Measurements from ENCODE around the gene MEOX1. TPM values are rescaled to one million over a fixed set of nuclear protein-coding genes. Genes with fewer than 3 reads are reported as not detected.

The MEOX1 gene
- total and polyA plus RNA-seq, 2 of the 8 experiments (the other 6 are each of a cell fraction or from before 2014, with no cell fraction given): not detected

DNA sequence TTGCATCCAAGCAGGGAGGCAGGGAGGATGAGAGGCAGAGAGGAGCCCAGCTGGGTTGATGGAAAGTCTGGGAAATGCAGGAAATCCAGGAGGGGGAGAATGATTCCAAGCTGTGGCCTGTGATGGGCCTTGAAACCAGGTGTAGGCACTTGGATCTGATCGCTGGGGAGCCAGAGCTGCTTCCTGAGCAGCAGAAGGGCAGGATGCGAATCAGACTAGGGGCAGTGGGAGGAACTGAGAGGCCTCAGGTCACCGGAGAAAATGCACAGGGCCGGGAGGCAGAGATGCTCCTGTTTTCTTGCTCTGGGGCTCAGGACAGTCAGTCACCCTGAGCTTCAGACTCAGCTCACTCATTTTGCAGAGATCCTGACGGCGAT lies 29.6 kb upstream of the MEOX1 start:
- Histone ChIP-seq H4K5ac (ENCODE audit: insufficient read length, low read depth, low read length) (no peak overlapping the region), H2BK12ac (ENCODE audit: low read depth, low read length) (no peak overlapping the region), H3K79me2 (ENCODE audit: control insufficient read depth in 1 of 2, insufficient read depth in 2 of 2, low read length in 2 of 2) (no peaks in the 10 kb centered on the region), H2BK120ac (replicated peaks; ENCODE audit: low read depth, low read length) (no peak overlapping the region), H3K4ac (replicated peaks; ENCODE audit: insufficient read length, low read depth, low read length) (no peak overlapping the region), H3K27ac (ENCODE audit: low read depth, low read length) (no peak overlapping the region), H2AK5ac (ENCODE audit: low read depth, low read length) (no peak overlapping the region), H3K4me1 (replicated peaks in 1 of 4; ENCODE audit: control insufficient read depth in 3 of 4, insufficient read depth in 4 of 4, low read length in 3 of 4) (peaks cover 0 to 3% (median under 1%) of the 10 kb centered on the region in 4 experiments; a peak in 2 of 7 replicates), H2BK20ac (ENCODE audit: low read length) (no peak overlapping the region), H3K23ac (ENCODE audit: insufficient read length) (no peak overlapping the region), H2BK15ac (ENCODE audit: low read length) (no peak overlapping the region), H4K8ac (ENCODE audit: extremely low read depth, insufficient read depth, low read length) (no peak overlapping the region; the same call in 1 of the 2 replicates), H3K27me3 (replicated peaks in 1 of 4; ENCODE audit: control insufficient read depth in 3 of 4, extremely low read depth in 1 of 4, insufficient read depth in 3 of 4, low read length in 3 of 4) (no peaks in the 10 kb centered on the region), H3K4me3 (ENCODE audit: extremely low read depth in 1 of 4, insufficient read depth in 2 of 4, low read depth in 3 of 4, low read length in 4 of 4) (no peak overlapping the region), H3K4me2 (ENCODE audit: insufficient read depth in 1 of 2, low read depth in 2 of 2, low read length in 2 of 2) (no peak overlapping the region), H3K23me2 (ENCODE audit: low read depth, low read length) (no peaks in the 10 kb centered on the region), H3K36me3 (ENCODE audit: control insufficient read depth in 2 of 4, insufficient read depth in 4 of 4, low read length in 3 of 4) (no peaks in the 10 kb centered on the region), H3K56ac (replicated peaks; ENCODE audit: insufficient read length, low read depth, low read length) (no peak overlapping the region), H3K9me3 (ENCODE audit: insufficient read depth in 2 of 2, low read depth in 1 of 2, low read length in 1 of 2) (no peaks in the 10 kb centered on the region), H2BK5ac (ENCODE audit: low read depth, low read length) (peak overlapping the region; percentile 35; the same call in 1 of the 2 replicates), H3K9ac (replicated peaks in 1 of 4; ENCODE audit: extremely low read depth in 1 of 4, low read depth in 3 of 4, low read length in 3 of 4) (no peak overlapping the region), H3K18ac (ENCODE audit: extremely low read depth, low read length) (no peak overlapping the region), H4K91ac (replicated peaks; ENCODE audit: insufficient read length, low read length) (no peak overlapping the region), H4K20me1 (replicated peaks in 1 of 2; ENCODE audit: control insufficient read depth in 1 of 2, insufficient read depth in 2 of 2, low read length in 2 of 2) (no peaks in the 10 kb centered on the region), H3K79me1 (ENCODE audit: low read depth, low read length) (no peaks in the 10 kb centered on the region), H3K14ac (ENCODE audit: insufficient read length) (no peak overlapping the region), H2AFZ (ENCODE audit: low read length) (no peak overlapping the region)
- CTCF ChIA-PET (ENCODE audit: partially characterized antibody): interaction anchor here (0.9 to 23.7 kb wide), 15 partner anchors 9 to 189 kb away, joined by 3 to 969 read pairs (median 4); partner anchors contain the start of gene SOST
- DNase-seq (ENCODE audit: low read depth in 1 of 2, low spot score in 2 of 2) (no peak), FAIRE-seq (no peak)
- POLR2A ChIA-PET (ENCODE audit: partially characterized antibody): interaction anchor here (0.9 to 1.0 kb wide), 2 partner anchors 22 to 24 kb away, joined by 3 read pairs; no protein-coding TSS in a partner anchor
- 91% methylated on average over 6 of the region's 6 CpGs; no CpG with 5 or more reads in 1 of the 2 experiments for WGBS, 2 experiments (ENCODE audit: extremely low coverage in 1 of 2, insufficient coverage in 1 of 2, insufficient read length in 1 of 2, insufficient replicate concordance in 2 of 2, low coverage in 1 of 2, low lambda C conversion rate in 2 of 2, missing lambda C conversion rate in 1 of 2)
- TF ChIP-seq FOSL1 (IDR thresholded peaks at IDR 0.05; ENCODE audit: insufficient read depth, low read depth, low read length): no peak
- no peak for TF ChIP-seq KDM4A (IDR thresholded peaks at IDR 0.05; ENCODE audit: low read depth, low read length, severe bottlenecking)
- no peak for TF ChIP-seq CTCF (IDR thresholded peaks at IDR 0.05; ENCODE audit: control extremely low read depth in 1 of 3, insufficient read depth in 1 of 3, low read depth in 1 of 3, low read length in 3 of 3)
- no peak for TF ChIP-seq POLR2AphosphoS5 (IDR thresholded peaks at IDR 0.05; ENCODE audit: low read depth, low read length)
- TF ChIP-seq SP2 (IDR thresholded peaks at IDR 0.05; ENCODE audit: low read length): no peak
- TF ChIP-seq CHD1 (IDR thresholded peaks at IDR 0.05; ENCODE audit: low read depth, low read length): no peak
- no peak for TF ChIP-seq KDM1A (IDR thresholded peaks at IDR 0.05; ENCODE audit: borderline replicate concordance, low read length)
- TF ChIP-seq SP1 (IDR thresholded peaks at IDR 0.05; ENCODE audit: low read depth, low read length): no peak
- no peak for TF ChIP-seq BCL11A (IDR thresholded peaks at IDR 0.05; ENCODE audit: low read depth in 2 of 2, low read length in 2 of 2)
- TF ChIP-seq SP4 (IDR thresholded peaks at IDR 0.05; ENCODE audit: low read length): no peak
